ENCODE results near the gene ZBTB12. TPM values are rescaled to one million over a fixed set of nuclear protein-coding genes. Genes with fewer than 3 reads are reported as not detected.
A peak's percentile ranks its signal among the peaks of the same experiment; 100 is the strongest.

Gene ZBTB12
- total and polyA plus RNA-seq, 2 of the 13 experiments (the other 11 are each of a cell fraction or from before 2014, with no cell fraction given) = 4.8 to 6.0 TPM

DNA sequence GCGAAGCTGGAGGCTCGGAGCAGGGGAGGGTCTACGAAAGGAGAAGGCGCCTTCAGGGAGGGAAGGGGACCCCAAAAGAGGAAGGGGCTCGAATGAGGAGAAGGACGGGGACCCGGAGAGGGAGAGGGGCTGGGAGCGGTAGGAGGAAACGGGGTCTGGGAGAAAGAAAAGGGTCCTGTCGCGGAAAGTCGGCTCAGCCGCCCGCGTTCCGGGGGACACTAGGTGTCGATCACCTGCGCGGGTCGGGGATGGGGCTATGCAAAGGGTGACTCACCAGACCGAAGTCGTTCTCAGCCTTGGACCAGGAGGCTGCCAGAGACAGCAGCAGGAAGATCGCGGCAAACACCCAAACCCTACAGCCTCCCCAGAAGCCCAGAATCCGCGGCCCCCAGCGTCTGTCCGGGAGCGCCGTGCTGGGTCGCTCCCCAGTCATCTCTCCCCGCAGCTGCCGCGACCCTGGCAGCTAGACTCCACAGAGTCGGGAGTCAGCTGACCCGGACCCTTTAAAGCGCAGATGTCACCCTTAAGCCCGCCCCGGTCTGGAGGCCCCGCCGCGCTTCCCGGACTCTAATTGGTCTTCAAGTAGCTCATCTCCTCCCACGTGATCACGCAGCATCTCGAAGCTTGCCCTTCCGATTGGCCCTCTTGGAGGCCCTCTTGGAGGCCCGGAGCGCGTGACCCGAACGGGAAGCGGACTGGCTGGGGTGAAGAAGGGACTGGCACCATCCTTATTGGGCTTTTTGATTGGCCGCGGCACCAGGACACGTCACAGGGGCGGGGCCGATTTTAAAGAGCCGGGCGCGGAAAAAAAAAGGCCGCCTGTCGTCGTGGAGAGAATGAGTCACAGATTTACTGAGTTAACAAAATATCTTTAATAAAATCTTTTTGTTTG lies 39.3 kb downstream of the ZBTB12 start, which contains the start of gene NEU1 (continued):
- peak; percentile 74; the same call in 1 of the 2 replicates for TF ChIP-seq DZIP1 (CRISPR knock-in tag; IDR thresholded peaks at IDR 0.05)
- TF ChIP-seq CAMTA2 (CRISPR knock-in tag; IDR thresholded peaks at IDR 0.05; ENCODE audit: borderline replicate concordance) = no peak; the same call in 1 of the 2 replicates
- peak; percentile 98 for TF ChIP-seq SAP130 (CRISPR knock-in tag; IDR thresholded peaks at IDR 0.05; ENCODE audit: low read depth)
- TF ChIP-seq, protein P1, sequence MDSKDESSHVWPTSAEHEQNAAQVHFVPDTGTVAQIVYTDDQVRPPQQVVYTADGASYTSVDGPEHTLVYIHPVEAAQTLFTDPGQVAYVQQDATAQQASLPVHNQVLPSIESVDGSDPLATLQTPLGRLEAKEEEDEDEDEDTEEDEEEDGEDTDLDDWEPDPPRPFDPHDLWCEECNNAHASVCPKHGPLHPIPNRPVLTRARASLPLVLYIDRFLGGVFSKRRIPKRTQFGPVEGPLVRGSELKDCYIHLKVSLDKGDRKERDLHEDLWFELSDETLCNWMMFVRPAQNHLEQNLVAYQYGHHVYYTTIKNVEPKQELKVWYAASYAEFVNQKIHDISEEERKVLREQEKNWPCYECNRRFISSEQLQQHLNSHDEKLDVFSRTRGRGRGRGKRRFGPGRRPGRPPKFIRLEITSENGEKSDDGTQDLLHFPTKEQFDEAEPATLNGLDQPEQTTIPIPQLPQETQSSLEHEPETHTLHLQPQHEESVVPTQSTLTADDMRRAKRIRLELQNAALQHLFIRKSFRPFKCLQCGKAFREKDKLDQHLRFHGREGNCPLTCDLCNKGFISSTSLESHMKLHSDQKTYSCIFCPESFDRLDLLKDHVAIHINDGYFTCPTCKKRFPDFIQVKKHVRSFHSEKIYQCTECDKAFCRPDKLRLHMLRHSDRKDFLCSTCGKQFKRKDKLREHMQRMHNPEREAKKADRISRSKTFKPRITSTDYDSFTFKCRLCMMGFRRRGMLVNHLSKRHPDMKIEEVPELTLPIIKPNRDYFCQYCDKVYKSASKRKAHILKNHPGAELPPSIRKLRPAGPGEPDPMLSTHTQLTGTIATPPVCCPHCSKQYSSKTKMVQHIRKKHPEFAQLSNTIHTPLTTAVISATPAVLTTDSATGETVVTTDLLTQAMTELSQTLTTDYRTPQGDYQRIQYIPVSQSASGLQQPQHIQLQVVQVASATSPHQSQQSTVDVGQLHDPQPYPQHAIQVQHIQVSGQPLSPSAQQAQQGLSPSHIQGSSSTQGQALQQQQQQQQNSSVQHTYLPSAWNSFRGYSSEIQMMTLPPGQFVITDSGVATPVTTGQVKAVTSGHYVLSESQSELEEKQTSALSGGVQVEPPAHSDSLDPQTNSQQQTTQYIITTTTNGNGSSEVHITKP (CRISPR knock-in tag; IDR thresholded peaks at IDR 0.05; ENCODE audit: low read depth) = peak; percentile 63
- TF ChIP-seq ZNF737 (CRISPR knock-in tag; IDR thresholded peaks at IDR 0.05; ENCODE audit: borderline replicate concordance) = no peak; the same call in none of the 2 replicates
- no peak for TF ChIP-seq RORA (CRISPR knock-in tag; IDR thresholded peaks at IDR 0.05)
- no peak for TF ChIP-seq EED (CRISPR knock-in tag; IDR thresholded peaks at IDR 0.05)
- no peak; the same call in 1 of the 2 replicates for TF ChIP-seq ESRRA (CRISPR knock-in tag; IDR thresholded peaks at IDR 0.05; ENCODE audit: low read depth)
- no peak for TF ChIP-seq FOSL1 (CRISPR knock-in tag; IDR thresholded peaks at IDR 0.05; ENCODE audit: borderline replicate concordance)
- TF ChIP-seq ZFP1 (CRISPR knock-in tag; IDR thresholded peaks at IDR 0.05) = peak; percentile 79
- TF ChIP-seq, protein P2, sequence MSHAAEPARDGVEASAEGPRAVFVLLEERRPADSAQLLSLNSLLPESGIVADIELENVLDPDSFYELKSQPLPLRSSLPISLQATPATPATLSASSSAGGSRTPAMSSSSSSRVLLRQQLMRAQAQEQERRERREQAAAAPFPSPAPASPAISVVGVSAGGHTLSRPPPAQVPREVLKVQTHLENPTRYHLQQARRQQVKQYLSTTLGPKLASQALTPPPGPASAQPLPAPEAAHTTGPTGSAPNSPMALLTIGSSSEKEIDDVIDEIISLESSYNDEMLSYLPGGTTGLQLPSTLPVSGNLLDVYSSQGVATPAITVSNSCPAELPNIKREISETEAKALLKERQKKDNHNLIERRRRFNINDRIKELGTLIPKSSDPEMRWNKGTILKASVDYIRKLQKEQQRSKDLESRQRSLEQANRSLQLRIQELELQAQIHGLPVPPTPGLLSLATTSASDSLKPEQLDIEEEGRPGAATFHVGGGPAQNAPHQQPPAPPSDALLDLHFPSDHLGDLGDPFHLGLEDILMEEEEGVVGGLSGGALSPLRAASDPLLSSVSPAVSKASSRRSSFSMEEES (CRISPR knock-in tag; IDR thresholded peaks at IDR 0.05) = peak; percentile 100
- TF ChIP-seq TBP (CRISPR knock-in tag; IDR thresholded peaks at IDR 0.05) = peak; percentile 60; the same call in 1 of the 2 replicates
- no peak for TF ChIP-seq HMGA1 (CRISPR knock-in tag; conservative IDR thresholded peaks at IDR 0.05)
- TF ChIP-seq ZC3H13 (CRISPR knock-in tag; IDR thresholded peaks at IDR 0.05) = 0 out of 2 replicates have a peak, but pooled peaks have one; percentile 20
- TF ChIP-seq NFKBIZ (CRISPR knock-in tag; IDR thresholded peaks at IDR 0.05) = no peak; the same call in 1 of the 2 replicates
- peak; percentile 63; the same call in 1 of the 2 replicates for TF ChIP-seq SOX13 (IDR thresholded peaks at IDR 0.05)
- TF ChIP-seq SOX13 (CRISPR knock-in tag; conservative IDR thresholded peaks at IDR 0.05 in 1 of 2, IDR thresholded peaks at IDR 0.05 in 1 of 2) = peak in 1 of 2 experiments; percentile 56; a peak in 2 of 4 replicates
- TF ChIP-seq PAWR (CRISPR knock-in tag; IDR thresholded peaks at IDR 0.05; ENCODE audit: borderline replicate concordance) = no peak
- TF ChIP-seq, protein P3, sequence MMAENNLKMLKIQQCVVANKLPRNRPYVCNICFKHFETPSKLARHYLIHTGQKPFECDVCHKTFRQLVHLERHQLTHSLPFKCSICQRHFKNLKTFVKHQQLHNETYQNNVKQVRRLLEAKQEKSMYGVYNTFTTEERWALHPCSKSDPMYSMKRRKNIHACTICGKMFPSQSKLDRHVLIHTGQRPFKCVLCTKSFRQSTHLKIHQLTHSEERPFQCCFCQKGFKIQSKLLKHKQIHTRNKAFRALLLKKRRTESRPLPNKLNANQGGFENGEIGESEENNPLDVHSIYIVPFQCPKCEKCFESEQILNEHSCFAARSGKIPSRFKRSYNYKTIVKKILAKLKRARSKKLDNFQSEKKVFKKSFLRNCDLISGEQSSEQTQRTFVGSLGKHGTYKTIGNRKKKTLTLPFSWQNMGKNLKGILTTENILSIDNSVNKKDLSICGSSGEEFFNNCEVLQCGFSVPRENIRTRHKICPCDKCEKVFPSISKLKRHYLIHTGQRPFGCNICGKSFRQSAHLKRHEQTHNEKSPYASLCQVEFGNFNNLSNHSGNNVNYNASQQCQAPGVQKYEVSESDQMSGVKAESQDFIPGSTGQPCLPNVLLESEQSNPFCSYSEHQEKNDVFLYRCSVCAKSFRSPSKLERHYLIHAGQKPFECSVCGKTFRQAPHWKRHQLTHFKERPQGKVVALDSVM (CRISPR knock-in tag; IDR thresholded peaks at IDR 0.05) = 0 out of 2 replicates have a peak, but pooled peaks have one; percentile 3

All from HepG2 (cell line).